Hepatocyte (in vitro differentiated cells): ENCODE results near the gene ZDHHC14. TPM values are rescaled to one million over a fixed set of nuclear protein-coding genes. Genes with fewer than 3 reads are reported as not detected.

Experiments
- DNase-seq: peaks from one replicate; pipeline ENCODE4 v3.0.0-alpha.2; 2016; ENCODE audit warnings: low spot score
- H2AFZ ChIP-seq: fragments of 200-600 bp; sonication (generic); 2 replicates; pipeline ENCODE4 v1.6.0; 2016; ENCODE audit warnings: antibody characterized with exemption, mild to moderate bottlenecking
- H3K27ac ChIP-seq: fragments of 200-600 bp; sonication (generic); 2 replicates; pipeline ENCODE4 v1.5.1; 2016; ENCODE audit warnings: mild to moderate bottlenecking
- H3K27me3 ChIP-seq: fragments of 200-600 bp; sonication (generic); 2 replicates; pipeline ENCODE4 v1.6.1; 2016
- H3K36me3 ChIP-seq: fragments of 200-600 bp; sonication (generic); replicated peaks from 2 replicates; pipeline ENCODE4 v1.5.1; 2016; ENCODE audit warnings: low read depth; ENCODE audit not compliant: insufficient read depth
- H3K4me1 ChIP-seq: fragments of 200-600 bp; sonication (generic); 2 replicates; pipeline ENCODE4 v1.5.1; 2016; ENCODE audit warnings: mild to moderate bottlenecking, moderate library complexity; ENCODE audit not compliant: insufficient read depth
- H3K4me2 ChIP-seq: fragments of 200-600 bp; sonication (generic); 2 replicates; pipeline ENCODE4 v1.6.0; 2016
- H3K4me3 ChIP-seq: fragments of 200-600 bp; sonication (generic); 2 replicates; pipeline ENCODE4 v1.5.1; 2016; ENCODE audit warnings: mild to moderate bottlenecking
- H3K79me2 ChIP-seq: fragments of 200-600 bp; sonication (generic); 2 replicates; pipeline ENCODE4 v1.6.0; 2017; ENCODE audit warnings: mild to moderate bottlenecking
- H3K9me2 ChIP-seq: fragments of 200-600 bp; sonication (generic); replicated peaks from 2 replicates; pipeline ENCODE4 v1.6.0; 2017; ENCODE audit warnings: mild to moderate bottlenecking; ENCODE audit not compliant: insufficient read depth
- H3K9me3 ChIP-seq: fragments of 200-600 bp; sonication (generic); 2 replicates; pipeline ENCODE4 v1.5.1; 2016; ENCODE audit warnings: low read depth, mild to moderate bottlenecking
- H4K20me1 ChIP-seq: fragments of 200-600 bp; sonication (generic); 2 replicates; pipeline ENCODE4 v1.6.0; 2016; ENCODE audit warnings: mild to moderate bottlenecking; ENCODE audit not compliant: insufficient read depth, poor library complexity, severe bottlenecking
- CTCF ChIP-seq: fragments of 200-600 bp; sonication (generic); IDR thresholded peaks from 2 replicates; pipeline ENCODE4 v1.5.1; 2016; ENCODE audit warnings: antibody characterized with exemption, mild to moderate bottlenecking; ENCODE audit not compliant: poor library complexity
- EZH2 ChIP-seq: fragments of 200-600 bp; sonication (generic); IDR thresholded peaks from 2 replicates; pipeline ENCODE4 v1.6.1; 2016; ENCODE audit warnings: antibody characterized with exemption, mild to moderate bottlenecking, borderline replicate concordance
- EZH2phosphoT487 ChIP-seq: fragments of 200-600 bp; sonication (generic); IDR thresholded peaks from one replicate; pipeline ENCODE4 v1.6.1; 2018; ENCODE audit warnings: antibody characterized with exemption, mild to moderate bottlenecking, low read depth, moderate library complexity; ENCODE audit not compliant: unreplicated experiment, severe bottlenecking
- WGBS: methylation state at CpG from one replicate; pipeline ENCODE4 v1.1.6; 2016; ENCODE audit warnings: low lambda C conversion rate; ENCODE audit errors: missing lambda C conversion rate; 5-methylcytosine and 5-hydroxymethylcytosine counted together
- polyA plus RNA-seq: library from polyadenylated mRNA; unstranded; fragments of >200 nt; fragmentation: Nextera tagmentation; extraction: Ambion mirVana; gene quantifications from 2 replicates; pipeline ENCODE4 v1.2.1, GENCODE V29; 2016
- total RNA-seq: library from RNA; depleted of rRNA; stranded (reverse); fragments of >200 nt; gene quantifications from 2 replicates; pipeline ENCODE4 v1.2.3, GENCODE V29; 2014

Gene ZDHHC14
- total and polyA plus RNA-seq, 2 experiments from 2014 or later, result 11.8 to 25.2 TPM

GRCh38 chr6:157542414-157543160 lies 161.6 kb downstream of the ZDHHC14 start:
- Histone ChIP-seq H3K27ac (no peak overlapping the region), H2AFZ (no peak overlapping the region), H3K4me3 (no peak overlapping the region), H3K9me3 (no peaks in the 10 kb centered on the region), H3K9me2 (no peaks in the 10 kb centered on the region), H3K79me2 (peaks cover 18% of the 10 kb centered on the region), H4K20me1 (no peaks in the 10 kb centered on the region), H3K4me2 (no peak overlapping the region), H3K36me3 (no peaks in the 10 kb centered on the region), H3K4me1 (peaks cover 14% of the 10 kb centered on the region), H3K27me3 (no peaks in the 10 kb centered on the region)
- no peak for DNase-seq
- no peak for TF ChIP-seq CTCF
- no peak for TF ChIP-seq EZH2phosphoT487
- 89% methylated on average over 21 of the region's 21 CpGs for WGBS

GRCh38 chr6:157546321-157546720 lies 165.3 kb downstream of the ZDHHC14 start:
- Histone ChIP-seq H4K20me1 (no peaks in the 10 kb centered on the region), H3K27ac (no peak overlapping the region), H2AFZ (no peak overlapping the region), H3K79me2 (peaks cover 8% of the 10 kb centered on the region), H3K4me2 (no peak overlapping the region), H3K36me3 (no peaks in the 10 kb centered on the region), H3K27me3 (no peaks in the 10 kb centered on the region), H3K4me3 (no peak overlapping the region), H3K4me1 (no peaks in the 10 kb centered on the region), H3K9me2 (no peaks in the 10 kb centered on the region), H3K9me3 (no peaks in the 10 kb centered on the region)
- DNase-seq, result no peak
- TF ChIP-seq EZH2phosphoT487, result no peak
- no peak for TF ChIP-seq EZH2
- no peak for TF ChIP-seq CTCF
- 64% methylated on average over 3 of the region's 3 CpGs for WGBS

GRCh38 chr6:157547112-157547511 lies 166.1 kb downstream of the ZDHHC14 start:
- no peaks in the 10 kb centered on the region for H3K9me2 ChIP-seq
- H2AFZ ChIP-seq, result no peak overlapping the region
- no peaks in the 10 kb centered on the region for H3K36me3 ChIP-seq
- no peaks in the 10 kb centered on the region for H4K20me1 ChIP-seq
- H3K27ac ChIP-seq, result no peak overlapping the region
- H3K4me2 ChIP-seq, result no peak overlapping the region
- peaks cover 7% of the 10 kb centered on the region for H3K79me2 ChIP-seq
- TF ChIP-seq EZH2, result no peak
- TF ChIP-seq CTCF, result no peak
- no peak for TF ChIP-seq EZH2phosphoT487
- H3K4me1 ChIP-seq, result no peaks in the 10 kb centered on the region
- no peaks in the 10 kb centered on the region for H3K27me3 ChIP-seq
- no peaks in the 10 kb centered on the region for H3K9me3 ChIP-seq
- no peak overlapping the region for H3K4me3 ChIP-seq
- DNase-seq, result no peak
- 82% methylated on average over 8 of the region's 8 CpGs for WGBS
